ENCODE measurements around the gene OLFML2A.
"Not testable (repeated sequence)": the region's sequence is repeated elsewhere in the genome, so short reads cannot be mapped to it uniquely, and the experiment has no call there.

Gene OLFML2A

GRCh38 chr9:124761196-124761595, 15.7 kb upstream of the OLFML2A start:
- DNase-seq (ENCODE audit: low spot score) = no peak

GRCh38 chr9:124761710-124762109, 15.2 kb upstream of the OLFML2A start:
- no peak for DNase-seq (ENCODE audit: low spot score)

- no peak for DNase-seq (ENCODE audit: low spot score)
These were observed 14.3 kb upstream of the OLFML2A start for GRCh38 chr9:124762633-124763032.

- no peak for DNase-seq (ENCODE audit: low spot score)
These were observed 12.0 kb upstream of the OLFML2A start for GRCh38 chr9:124764774-124765438.

- no peak for DNase-seq (ENCODE audit: low spot score)
These were observed 11.5 kb upstream of the OLFML2A start for GRCh38 chr9:124765439-124765835.

GRCh38 chr9:124766326-124766725, 10.6 kb upstream of the OLFML2A start:
- no peak for DNase-seq (ENCODE audit: low spot score)

- no peak for DNase-seq (ENCODE audit: low spot score)
These were observed 9.9 kb upstream of the OLFML2A start for GRCh38 chr9:124766815-124767554.

- DNase-seq (ENCODE audit: low spot score) = no peak
These were observed 9.1 kb upstream of the OLFML2A start for GRCh38 chr9:124767821-124768220.

GRCh38 chr9:124768334-124768733, 8.6 kb upstream of the OLFML2A start:
- no peak for DNase-seq (ENCODE audit: low spot score)

- DNase-seq (ENCODE audit: low spot score) = no peak
These were observed 8.0 kb upstream of the OLFML2A start for GRCh38 chr9:124768750-124769548.

GRCh38 chr9:124769549-124770358, 7.2 kb upstream of the OLFML2A start:
- peak; percentile 74 for DNase-seq (ENCODE audit: low spot score)

GRCh38 chr9:124770359-124771020, 6.4 kb upstream of the OLFML2A start:
- peak; percentile 79 for DNase-seq (ENCODE audit: low spot score)

GRCh38 chr9:124771021-124771866, 5.7 kb upstream of the OLFML2A start, which contains the start of gene NR6A1:
Gene NR6A1, minus strand, starts transcription at chr9:124771311.
- DNase-seq (ENCODE audit: low spot score) = peak; percentile 97

GRCh38 chr9:124771867-124772679, 4.9 kb upstream of the OLFML2A start:
- DNase-seq (ENCODE audit: low spot score) = peak; percentile 90

- DNase-seq (ENCODE audit: low spot score) = not testable (repeated sequence)
These were observed 4.1 kb upstream of the OLFML2A start for GRCh38 chr9:124772877-124773276.

- DNase-seq (ENCODE audit: low spot score) = no peak
These were observed 3.3 kb upstream of the OLFML2A start for GRCh38 chr9:124773473-124774128.

GRCh38 chr9:124774129-124774978, 2.6 kb upstream of the OLFML2A start:
- DNase-seq (ENCODE audit: low spot score) = peak; percentile 91

- no peak for DNase-seq (ENCODE audit: low spot score)
These were observed 347 bp upstream of the OLFML2A start for GRCh38 chr9:124776618-124776953.

All from ecto neural progenitor cell (in vitro differentiated cells).